ENCODE results near the gene SALL3.

Gene SALL3

DNA sequence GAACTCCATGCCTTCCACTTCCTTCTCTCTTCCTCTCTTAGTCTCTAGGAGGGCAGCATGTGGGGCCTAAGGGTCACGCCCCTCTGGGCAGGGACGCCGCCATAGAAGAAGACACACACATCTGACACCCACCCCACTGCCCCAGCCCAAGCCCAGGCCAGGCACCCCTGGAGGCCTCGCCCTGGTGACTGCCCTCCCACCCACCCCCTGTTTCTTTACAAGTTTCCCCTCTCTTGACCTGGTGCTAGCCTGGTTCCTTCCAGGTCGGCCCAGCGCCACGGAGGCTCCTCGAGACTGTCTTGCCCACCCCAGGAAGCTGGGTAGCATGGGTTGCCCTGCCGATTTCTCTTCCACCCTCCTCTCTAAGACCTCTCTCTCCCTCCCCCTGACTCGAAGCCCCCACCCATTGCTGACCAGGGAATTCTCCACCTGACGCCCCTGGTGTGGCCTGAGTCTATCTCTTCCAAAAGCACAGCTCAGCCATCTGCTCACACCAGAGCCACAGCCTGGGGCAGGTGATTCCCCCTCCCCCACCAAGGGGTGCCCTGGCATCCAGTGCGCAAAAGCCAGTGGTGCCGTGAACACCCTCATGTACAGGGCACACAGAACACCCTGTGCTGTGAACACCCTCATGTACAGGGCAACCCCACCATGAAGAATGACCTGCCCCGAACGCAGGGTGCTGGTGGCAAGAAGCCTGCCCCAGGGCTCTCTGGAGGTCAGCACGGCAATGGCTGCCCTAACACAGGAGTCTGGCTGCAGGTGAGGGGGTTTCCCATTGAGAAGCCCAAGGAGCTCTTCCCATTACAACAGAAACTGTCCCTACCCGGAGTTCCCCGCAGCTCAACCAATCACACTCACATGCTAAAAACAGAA, 13.5 kb upstream of the SALL3 start:
- no peak for DNase-seq

DNA sequence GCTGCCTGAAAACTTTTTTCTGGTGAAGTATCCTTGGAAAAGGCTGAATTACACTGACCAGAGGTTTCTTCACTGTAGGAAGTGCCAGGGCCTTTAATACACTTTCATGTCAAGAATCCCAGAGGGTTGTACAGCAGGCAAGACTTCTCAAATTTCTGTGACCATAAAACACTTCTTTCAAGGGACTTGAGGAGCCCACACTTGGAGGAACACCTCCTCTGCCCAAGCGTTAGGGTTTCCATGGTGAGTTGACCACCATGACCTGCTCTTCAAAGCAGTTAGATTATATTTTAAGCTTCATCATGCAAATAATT, 12.9 kb upstream of the SALL3 start:
- no peak for DNase-seq

DNA sequence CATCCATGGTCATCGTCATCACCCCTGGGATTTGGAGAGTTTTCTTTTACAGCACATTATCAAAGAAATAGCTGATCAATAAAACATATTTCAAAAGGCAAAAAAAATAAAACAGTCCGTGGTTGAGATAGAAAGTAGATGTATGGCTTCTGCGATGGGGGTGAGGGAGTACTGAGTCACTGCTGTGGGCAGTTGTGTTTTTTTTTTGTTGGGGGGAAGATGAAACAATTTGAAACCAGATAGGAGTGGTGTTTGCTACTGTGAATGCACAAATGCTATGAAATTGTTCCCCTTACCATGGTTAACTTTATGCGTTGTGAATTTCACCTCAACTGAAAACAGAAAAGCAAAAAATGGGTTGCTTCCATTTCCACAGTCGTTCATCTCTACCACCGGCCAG, 11.9 kb upstream of the SALL3 start:
- DNase-seq: no peak

DNA sequence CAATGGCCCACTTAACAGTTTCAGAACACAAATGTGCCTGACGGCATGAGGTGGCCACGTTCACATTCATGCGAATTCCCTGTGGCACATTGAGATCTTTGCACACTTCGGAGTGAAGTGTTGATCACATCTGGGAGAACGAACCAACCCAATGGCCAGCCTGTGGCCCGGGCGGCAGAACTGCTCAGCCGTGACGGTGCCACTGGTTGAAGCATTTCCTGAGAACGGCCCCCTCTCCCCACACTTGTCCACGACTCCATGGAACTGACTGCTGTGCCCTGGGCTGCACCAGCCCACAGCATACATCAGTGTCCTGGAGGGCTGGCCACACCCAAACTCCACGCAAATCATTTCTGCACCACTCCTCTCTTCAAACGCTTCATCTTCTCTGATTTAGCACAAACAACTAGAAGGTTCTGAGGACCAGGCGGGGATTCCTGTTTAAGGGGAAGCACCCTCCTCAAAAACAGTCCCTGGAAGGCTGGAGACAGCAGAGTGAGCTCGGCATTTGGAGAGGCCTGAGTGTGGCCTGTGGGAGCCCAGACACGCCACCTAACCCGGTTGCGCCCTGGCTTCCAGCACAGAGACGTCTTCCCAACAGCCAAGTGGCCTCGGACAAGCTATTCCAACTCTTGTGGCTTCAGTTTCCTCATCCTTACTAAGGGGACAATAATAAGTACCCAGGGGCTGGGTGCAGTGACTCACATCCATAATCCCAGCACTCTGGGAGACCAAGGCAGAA, 9.9 kb upstream of the SALL3 start:
- no peak for DNase-seq

DNA sequence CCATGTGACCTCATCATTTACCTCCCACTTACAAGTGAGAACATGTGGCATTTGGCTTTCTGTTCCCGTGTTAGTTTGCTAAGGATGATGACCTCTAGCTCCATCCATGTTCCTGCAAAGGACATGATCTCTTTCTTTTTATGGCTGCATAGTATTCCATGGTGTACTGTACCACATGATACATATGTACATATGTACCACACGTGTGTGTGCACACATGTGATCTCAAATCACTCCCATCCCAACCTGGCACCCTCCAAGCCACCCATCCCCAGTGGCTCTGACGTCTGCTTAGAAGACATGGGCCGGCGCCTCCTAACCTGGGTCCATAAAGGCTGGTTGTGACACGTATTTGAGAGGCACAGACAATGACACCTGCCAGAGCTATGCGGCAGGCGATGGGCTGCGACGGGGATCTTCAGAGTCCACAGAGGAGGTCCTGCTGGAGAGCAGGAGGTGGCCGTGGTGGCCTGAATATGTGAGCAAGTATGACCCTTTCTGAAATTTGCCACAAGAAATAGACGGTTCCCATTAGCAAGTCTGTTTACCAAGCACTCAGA, 8.8 kb upstream of the SALL3 start:
- no peak for DNase-seq

DNA sequence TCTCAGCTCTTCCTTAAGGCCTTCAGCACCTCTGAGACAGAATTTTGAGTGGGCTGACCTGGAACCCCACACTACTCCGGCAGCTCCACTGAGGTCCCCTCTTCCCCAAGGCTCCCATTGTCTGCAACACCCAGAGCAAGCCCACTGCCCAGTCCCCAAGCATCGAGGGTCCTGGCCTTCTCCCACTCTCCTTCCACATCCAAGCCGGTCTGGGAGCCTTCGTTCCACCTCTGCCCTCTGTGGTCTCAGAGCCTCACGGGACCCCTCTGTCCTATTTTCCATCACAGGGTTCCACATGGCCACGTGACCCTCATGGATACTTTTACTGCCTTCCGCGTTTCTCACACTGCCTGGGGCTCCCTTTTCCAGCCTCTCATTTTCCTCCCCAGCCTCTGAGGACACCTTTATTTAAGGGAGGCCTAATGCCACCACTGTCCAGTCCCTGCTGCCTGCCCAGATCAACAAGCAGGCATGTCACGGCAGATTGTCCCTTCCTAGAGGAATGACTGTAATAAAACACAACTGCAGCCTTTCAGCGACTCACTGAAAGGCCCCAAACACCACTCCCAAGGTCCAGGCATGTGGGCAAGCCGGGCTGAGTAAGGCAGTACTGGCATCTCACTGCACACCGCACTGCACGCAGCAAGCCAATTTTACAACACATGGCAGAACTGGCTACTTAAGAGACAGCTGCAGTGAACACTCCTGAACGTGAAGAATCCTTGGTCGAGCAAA, 7.9 kb upstream of the SALL3 start:
- no peak for DNase-seq

DNA sequence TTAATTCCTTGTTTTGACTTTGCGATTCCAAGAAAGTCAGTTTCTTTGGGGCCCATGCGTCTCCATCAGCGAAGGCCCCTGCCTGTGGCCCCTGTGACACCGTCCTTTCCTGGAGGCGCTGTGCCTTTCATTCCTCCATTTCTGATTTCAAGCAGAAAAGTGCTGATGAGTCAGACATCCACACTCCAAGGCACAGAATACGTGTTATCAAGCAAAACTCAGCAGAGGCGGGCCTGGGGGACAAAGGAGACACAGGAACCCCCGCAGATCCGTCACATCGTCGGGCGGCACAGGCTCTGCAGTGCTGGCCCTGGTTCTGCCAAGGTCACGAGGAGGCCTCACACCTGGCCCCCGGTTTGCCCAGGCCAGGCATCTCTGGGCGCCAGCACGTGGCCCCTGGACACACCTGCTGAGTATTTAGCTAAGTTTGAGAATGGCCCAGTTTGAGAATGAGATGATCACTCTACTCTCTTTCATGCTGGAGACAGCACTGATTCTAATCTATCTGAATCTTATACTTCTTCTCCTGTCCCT, 7.2 kb upstream of the SALL3 start:
- DNase-seq: no peak

DNA sequence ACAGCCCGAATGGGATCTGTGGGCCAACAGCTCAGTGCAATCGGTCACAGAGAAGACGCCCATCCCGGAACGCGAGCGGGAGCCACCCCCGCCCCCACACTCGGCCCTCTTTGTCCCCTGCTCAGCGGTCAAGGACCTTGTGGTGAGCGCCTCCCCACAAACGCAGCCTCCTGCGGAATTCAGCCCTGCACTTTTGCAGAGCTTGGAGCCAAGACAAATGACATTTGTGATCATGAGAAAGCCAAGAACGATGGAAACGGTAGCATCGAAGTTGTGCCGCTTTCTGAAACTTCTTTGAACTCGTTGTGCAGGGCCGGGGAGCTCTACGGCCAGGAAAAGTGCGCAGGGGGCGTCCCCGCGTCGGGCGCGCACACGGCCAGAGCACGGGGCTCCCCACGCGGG, 6.7 kb upstream of the SALL3 start:
- no peak for DNase-seq

DNA sequence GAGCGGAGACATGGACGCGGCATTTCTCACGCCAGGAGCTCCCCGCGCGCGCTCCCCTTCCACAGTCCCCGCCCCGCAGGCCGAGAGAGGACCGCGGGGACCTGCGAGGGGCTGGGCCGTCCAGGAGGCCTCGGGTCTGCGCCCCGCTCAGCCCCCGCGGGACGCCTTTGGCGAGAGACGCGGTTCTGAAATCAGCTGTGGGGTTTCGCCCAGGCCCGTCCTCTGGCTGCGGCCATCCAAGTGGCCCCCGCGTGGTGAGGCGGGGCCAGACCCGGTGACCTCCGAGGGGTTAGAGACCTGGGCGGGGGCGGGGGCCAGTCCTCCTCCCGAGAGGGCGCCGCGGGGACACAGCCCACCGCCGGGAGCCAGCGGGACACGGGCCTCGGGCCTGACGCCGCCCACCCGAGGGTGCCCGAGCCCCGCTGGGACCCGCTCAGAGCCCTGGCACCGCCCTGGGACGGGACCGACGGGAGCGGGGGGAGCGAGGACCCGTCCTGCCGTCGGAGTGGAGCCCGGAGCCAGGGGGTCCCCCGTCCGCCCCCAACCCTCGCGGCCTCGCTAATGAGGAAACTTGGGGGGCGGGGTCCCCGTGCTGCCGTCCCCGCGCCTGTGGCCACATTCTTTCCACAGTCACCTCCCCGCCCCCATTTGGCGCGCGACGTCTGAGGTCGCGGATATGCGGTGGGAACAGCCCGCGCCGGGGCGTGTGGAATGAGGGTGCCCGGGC, 6.1 kb upstream of the SALL3 start:
- DNase-seq: no peak

DNA sequence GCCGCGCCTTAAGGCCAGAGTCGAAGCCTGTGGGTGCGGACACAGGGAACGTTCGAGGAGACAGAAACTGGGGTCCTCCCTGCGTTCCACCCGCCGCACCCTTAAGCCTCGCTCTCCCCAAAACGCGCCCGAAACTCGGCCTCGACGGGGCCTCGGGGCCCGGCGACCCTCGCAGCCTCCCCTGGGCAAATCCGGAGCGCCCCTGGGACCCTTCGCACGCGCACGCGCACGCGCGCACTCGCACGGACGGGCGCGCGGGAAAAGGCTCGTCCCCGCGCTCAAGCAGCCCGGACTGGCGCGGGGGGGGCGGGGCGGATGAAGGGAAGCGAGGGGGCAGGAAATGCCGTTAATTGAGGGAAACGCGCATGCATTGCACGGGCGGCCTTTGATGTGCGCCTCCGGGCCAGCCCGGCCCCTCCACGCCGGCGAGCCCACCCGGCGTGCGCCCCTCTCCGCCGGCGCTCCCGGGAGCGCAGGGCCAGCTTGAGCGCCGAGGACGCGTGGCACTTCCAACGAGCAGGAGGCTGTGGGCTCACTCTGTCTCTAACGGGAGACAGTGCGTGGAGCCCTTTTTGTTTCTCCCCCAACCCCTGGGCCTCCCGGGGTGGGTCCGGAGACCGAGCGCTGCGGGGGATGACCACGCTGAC, 5.4 kb upstream of the SALL3 start:
- no peak for DNase-seq

DNA sequence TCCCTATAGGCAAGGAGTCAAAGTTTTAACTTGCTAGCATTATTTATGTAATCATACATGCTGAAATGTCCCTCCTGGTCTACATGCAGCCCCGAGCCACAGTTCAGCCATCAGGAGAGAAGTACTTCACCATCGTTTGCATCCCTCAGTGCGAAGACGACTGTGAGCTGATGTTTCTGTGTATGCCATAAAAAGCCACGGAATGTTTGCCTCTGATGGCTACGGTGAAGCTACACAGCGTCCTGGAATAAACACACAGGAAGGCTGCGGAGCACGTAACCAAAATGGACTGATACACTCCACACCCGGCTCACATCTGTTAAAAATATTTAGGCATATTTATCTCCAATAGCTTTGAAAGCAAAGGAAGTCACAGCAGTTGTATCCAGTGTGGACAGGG, 4.3 kb upstream of the SALL3 start:
- DNase-seq: no peak

DNA sequence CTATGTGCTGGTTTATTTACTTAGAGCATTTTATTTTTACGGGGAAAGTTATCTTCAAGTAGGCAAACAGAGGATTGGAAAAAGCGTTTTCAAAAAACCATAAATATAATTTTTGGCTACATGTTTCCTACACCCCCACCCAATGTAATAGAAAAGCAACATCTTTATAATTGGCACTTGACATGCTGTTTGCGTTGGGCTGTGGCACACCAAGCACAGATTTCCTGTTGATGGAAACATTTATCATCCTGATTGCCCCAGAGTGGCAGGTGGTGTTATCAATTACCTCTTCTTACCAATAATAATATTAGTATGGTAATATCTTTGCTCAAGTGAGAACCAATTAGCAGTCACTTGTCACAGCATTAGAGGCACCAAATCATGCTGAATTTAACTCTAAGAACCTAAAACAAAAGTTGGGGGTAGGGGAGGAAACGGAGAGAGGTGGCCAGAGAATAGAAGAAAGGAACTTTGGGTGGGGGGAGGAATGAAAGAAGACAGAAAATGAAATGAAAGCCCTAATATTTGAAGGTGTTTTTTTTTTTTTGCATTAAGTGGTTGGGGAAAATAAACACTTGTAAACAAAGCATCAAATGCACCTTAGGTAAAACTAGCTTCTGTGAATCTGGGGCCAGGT, 3.8 kb upstream of the SALL3 start:
- DNase-seq: no peak

DNA sequence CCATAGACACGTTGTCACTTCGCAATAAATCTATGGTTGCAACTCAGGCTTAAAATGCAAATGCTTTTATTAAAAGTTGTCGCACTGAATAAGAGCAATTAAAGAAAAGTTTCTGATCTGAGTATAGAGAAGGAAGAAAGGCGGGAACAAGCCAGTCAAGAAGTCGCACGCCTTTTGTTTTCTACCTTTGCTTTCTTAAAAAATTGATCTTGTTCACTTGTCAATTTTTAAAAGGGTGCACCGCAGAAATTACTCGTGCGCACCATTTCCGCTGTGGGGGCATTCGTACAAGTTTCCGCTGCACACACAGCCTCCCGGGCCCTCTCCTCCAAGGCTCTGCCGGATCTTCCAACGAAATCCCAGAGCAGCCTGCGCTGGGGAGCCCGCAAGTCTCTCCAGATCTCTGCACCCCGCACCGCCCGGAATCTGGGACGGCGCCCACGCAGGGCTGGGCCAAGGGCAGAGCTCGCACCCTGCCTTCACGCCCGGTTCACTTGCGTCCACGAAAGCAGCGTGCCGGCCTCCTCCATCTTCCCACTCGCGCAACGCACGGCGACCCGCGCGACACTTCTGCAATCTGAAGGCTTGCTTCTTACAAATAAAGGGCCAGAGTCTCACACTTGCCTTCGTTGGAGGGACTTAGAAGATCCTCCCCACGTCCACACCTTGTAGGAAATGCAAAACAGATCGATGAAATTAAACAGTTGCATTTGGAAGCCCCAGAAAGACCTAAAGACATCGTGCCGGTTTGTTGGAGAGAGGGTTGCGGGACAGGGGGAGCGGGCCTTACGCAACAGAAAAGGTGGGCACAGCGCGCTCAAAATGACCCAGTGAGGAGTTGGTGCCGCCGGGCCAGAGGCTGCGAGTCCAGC, 2.6 kb upstream of the SALL3 start:
- no peak for DNase-seq

DNA sequence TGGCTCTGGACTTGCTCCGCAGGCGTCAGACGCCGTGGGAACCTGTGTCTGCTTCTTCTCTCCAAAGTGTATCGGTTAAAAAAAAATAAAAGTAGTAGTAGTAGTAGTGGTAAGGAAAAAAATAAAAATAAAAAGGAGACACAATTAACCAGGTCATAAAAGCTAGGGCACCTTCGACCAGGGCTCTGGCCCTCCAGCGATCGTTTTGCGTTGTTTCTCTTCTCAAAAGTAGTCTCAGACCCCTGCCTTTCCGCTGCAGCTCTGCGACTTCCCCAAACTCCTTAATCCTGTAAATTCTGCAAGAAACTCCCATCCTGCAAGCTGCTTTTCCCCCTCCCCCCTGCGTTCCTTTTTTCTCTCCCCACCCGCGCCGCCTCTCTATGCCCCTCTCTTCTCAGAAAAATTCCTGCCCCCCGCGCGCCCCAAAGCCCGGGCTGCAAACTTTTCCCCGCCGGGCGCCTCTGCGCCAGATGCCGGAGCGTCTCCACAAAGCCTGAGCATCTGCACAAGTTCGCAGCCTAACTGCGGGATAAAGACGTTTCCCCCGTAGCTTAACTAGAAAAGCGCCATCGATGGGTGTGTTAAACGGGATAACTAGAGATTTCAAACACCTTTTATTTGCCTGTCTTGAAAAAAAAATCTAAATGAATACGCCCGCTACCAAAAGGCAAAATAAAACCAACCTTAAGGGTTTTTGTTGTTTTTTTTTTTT, 1.8 kb upstream of the SALL3 start:
- no peak for DNase-seq

DNA sequence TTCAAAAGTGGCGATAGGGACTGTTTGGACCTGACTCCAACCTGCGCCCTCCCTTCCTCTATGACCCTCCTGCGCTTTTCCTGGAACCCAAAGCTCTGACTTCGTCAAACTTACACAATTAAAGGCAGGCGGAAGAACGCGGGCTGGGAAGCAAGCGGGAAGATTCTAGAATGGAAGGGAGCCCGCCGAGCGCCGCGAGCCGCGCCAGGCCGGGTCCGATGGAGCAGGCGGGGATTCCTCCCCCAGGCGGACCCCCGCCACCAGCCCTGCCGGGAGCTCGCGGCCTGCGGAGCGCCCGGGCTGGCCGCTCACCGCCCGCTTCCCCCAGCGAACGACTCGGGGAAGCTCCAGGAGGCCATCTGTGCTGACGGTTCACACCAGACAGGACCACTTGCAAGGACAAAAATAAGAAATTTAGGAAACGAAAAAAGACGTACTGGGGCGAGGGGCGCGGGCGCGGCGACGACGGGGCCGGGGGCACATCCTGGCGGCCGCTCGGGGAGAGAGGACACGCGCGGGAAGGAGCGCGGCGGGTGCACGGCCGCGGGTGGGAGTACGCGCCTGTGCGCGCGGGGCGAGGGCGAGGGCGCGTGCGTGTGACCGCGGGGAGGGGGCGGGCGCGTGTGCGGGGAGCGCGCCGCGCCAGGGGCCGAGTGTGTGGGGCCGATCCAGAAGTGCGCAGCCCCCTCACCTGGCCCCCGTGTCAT, 1.1 kb upstream of the SALL3 start:
- DNase-seq: no peak

DNA sequence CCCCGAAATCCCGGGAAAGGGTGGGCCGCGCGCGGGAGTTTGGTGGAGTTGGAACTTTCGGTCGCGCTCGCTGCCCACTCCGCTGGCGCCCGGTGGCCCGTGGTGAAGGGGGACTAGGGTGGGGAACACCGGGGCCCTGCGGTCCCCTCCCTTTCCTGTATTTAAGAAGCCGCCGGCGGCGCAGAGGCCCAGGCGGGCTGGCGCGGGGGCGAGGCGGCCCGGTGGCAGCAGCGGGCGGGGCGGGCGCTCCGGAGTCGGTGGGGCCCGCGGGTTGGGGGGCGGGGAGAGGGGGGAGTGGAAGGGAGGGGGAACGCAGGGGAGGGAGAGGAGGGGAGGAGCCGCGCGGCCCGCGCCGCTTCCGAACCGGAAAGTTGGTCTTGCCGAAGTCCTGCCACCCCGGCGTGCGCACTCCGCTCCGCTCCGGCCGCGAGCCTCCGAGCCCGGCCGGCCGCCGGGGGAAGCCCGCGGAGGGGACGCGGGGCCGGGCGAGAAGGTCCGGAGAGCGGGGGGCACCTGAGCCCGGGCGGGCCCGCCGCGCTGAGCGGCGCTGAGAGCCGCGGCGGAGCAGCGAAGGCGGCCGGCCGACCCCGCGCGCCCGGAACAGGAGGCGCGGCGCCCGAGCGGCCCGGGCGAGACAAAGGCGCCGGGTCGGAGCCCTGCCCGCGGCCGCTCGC, 425 bp upstream of the SALL3 start:
- DNase-seq: no peak

DNA sequence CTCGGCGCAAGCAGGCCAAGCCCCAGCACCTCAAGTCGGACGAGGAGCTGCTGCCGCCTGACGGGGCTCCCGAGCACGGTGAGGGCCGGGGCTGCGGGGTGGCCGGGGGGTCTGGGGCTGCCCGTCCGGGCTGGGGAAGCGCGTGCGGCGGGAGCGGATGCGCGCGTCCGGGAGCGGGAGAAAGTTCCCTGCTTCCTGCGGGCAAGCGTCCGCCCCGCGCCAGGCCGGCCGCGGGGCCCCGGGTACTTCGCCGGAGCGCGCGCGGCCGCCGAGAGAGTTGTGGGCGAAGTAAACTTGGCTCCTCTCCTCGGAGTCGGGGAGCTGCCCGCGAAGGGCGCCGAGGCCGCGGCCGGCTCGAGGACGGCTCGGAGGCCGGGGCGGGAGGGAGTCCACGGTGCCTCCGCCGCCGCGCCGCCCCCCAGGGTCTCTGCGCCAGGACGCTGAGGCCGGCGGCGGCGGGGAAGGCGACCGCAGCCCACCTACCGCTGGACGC, 707 bp downstream of the SALL3 start:
- no peak for DNase-seq

DNA sequence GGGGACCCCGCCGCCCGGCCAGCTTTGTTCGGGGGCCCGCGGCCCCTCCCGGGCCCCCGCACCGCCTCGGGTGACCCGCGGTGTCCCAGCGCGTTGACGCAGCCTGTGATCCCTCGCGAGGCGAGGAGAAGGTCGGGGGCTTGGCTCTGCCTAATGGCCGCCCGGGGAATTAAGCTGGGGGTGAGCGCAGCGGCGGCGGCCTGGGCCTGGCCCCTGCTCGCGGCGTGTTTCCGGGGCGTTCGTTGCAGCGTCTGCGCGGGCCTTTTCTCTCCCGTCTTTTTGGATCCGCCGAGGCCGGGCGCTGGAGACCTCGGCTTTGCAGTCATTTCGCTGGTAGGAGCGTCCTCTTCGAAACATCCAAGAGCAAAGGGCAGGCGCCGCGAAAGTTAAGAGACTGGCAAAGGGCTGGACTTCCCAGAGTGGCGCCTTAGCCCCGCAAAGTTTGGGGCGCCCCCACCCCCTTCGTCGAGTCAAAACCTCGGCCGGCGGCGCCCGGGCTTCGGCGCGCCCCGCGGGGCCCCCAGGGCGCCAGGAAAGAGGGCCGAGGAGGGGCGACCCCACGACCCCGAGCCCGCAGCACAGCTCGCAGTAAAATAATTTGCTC, 1.3 kb downstream of the SALL3 start:
- DNase-seq: no peak

All from T1000 (cell line).